Large intestine (tissue), 3 donors: Measurements from ENCODE around the gene PTPRD. TPM values are rescaled to one million over a fixed set of nuclear protein-coding genes. Genes with fewer than 3 reads are reported as not detected.

ENCODE experiments used
- DNase-seq, 2 donors: peaks; one replicate each; pipeline versions ENCODE4 v3.0.0 to v3.0.0-alpha.2; 2013
- H3K27ac ChIP-seq: one replicate; pipeline ENCODE4 v1.5.1; 2013; ENCODE audit warnings: low read length
- H3K27me3 ChIP-seq: 2 replicates; pipeline ENCODE4 v1.6.1; 2013; ENCODE audit warnings: low read length; ENCODE audit not compliant: control insufficient read depth, insufficient read depth
- H3K36me3 ChIP-seq: 2 replicates; pipeline ENCODE4 v1.6.1; 2013; ENCODE audit warnings: low read length; ENCODE audit not compliant: control insufficient read depth, insufficient read depth
- H3K4me1 ChIP-seq: one replicate; pipeline ENCODE4 v1.6.1; 2013; ENCODE audit warnings: low read length; ENCODE audit not compliant: control insufficient read depth, insufficient read depth
- H3K4me3 ChIP-seq: one replicate; pipeline ENCODE4 v1.5.1; 2013; ENCODE audit warnings: low read length
- H3K9me3 ChIP-seq: one replicate; pipeline ENCODE4 v1.6.1; 2013; ENCODE audit warnings: mild to moderate bottlenecking, low read depth, low read length, moderate library complexity; ENCODE audit not compliant: control insufficient read depth
- WGBS: methylation state at CpG from one replicate; pipeline ENCODE4 v1.1.5; 2013; ENCODE audit warnings: low lambda C conversion rate; ENCODE audit not compliant: insufficient coverage; 5-methylcytosine and 5-hydroxymethylcytosine counted together
- polyA plus RNA-seq: library from polyadenylated mRNA; unstranded; fragments of 120-200 nt; gene quantifications from one replicate; pipeline ENCODE4 v1.2.1, GENCODE V29; 2013

PTPRD gene
- polyA plus RNA-seq, 1 donor, result 12.0 TPM

- no peak overlapping the region for H3K4me3 ChIP-seq
- H3K27ac ChIP-seq, result no peak overlapping the region
- WGBS, result 100% methylated on average over 2 of the region's 10 CpGs
- no peak for DNase-seq
- H3K4me1 ChIP-seq, result no peaks in the 10 kb centered on the region
- H3K9me3 ChIP-seq, result no peaks in the 10 kb centered on the region
- H3K36me3 ChIP-seq, result no peaks in the 10 kb centered on the region
- H3K27me3 ChIP-seq, result no peaks in the 10 kb centered on the region
These were observed 1789.5 kb downstream of the PTPRD start for GRCh38 chr9:8823131-8823895.

- WGBS, result 40% methylated on average over 1 of the region's 5 CpGs
- H3K27ac ChIP-seq, result no peak overlapping the region
These were observed 1790.2 kb downstream of the PTPRD start for GRCh38 chr9:8822667-8823025.

GRCh38 chr9:8821910-8822666 is 1790.7 kb downstream of the PTPRD start:
- 67% methylated on average over 1 of the region's 4 CpGs for WGBS

More at GRCh38 chr9:8822667-8823025, 1790.2 kb downstream of the PTPRD start:
- Histone ChIP-seq H3K27me3 (no peaks in the 10 kb centered on the region), H3K4me3 (no peak overlapping the region), H3K36me3 (no peaks in the 10 kb centered on the region), H3K9me3 (no peaks in the 10 kb centered on the region), H3K4me1 (no peaks in the 10 kb centered on the region)
- DNase-seq, result no peak

GRCh38 chr9:8817335-8817734 is 1795.5 kb downstream of the PTPRD start:
- no peaks in the 10 kb centered on the region for H3K9me3 ChIP-seq
- no peaks in the 10 kb centered on the region for H3K4me1 ChIP-seq
- no peak overlapping the region for H3K4me3 ChIP-seq
- H3K27ac ChIP-seq, result no peak overlapping the region
- no peaks in the 10 kb centered on the region for H3K27me3 ChIP-seq
- H3K36me3 ChIP-seq, result no peaks in the 10 kb centered on the region
- no peak for DNase-seq

More at GRCh38 chr9:8821910-8822666, 1790.7 kb downstream of the PTPRD start:
- H3K27me3 ChIP-seq, result no peaks in the 10 kb centered on the region
- H3K4me1 ChIP-seq, result no peaks in the 10 kb centered on the region
- H3K27ac ChIP-seq, result no peak overlapping the region
- no peaks in the 10 kb centered on the region for H3K36me3 ChIP-seq
- DNase-seq, result no peak
- H3K9me3 ChIP-seq, result no peaks in the 10 kb centered on the region
- H3K4me3 ChIP-seq, result no peak overlapping the region

- Histone ChIP-seq H3K27ac (no peak overlapping the region), H3K36me3 (no peaks in the 10 kb centered on the region), H3K4me1 (no peaks in the 10 kb centered on the region), H3K9me3 (no peaks in the 10 kb centered on the region), H3K27me3 (no peaks in the 10 kb centered on the region), H3K4me3 (no peak overlapping the region)
- DNase-seq, result no peak
- WGBS, result no CpG with 5 or more reads among the region's 2 CpGs
These were observed 1796.4 kb downstream of the PTPRD start for GRCh38 chr9:8816361-8816760.

- no peak for DNase-seq
- no CpG with 5 or more reads among the region's 1 CpG for WGBS
- H3K36me3 ChIP-seq, result no peaks in the 10 kb centered on the region
- no peak overlapping the region for H3K27ac ChIP-seq
- H3K4me1 ChIP-seq, result no peaks in the 10 kb centered on the region
- no peaks in the 10 kb centered on the region for H3K9me3 ChIP-seq
- no peak overlapping the region for H3K4me3 ChIP-seq
- H3K27me3 ChIP-seq, result no peaks in the 10 kb centered on the region
These were observed 1796.9 kb downstream of the PTPRD start for GRCh38 chr9:8815931-8816330.

GRCh38 chr9:8815219-8815618 is 1797.6 kb downstream of the PTPRD start:
- Histone ChIP-seq H3K4me3 (no peak overlapping the region), H3K27ac (no peak overlapping the region), H3K36me3 (no peaks in the 10 kb centered on the region), H3K27me3 (no peaks in the 10 kb centered on the region), H3K9me3 (no peaks in the 10 kb centered on the region), H3K4me1 (no peaks in the 10 kb centered on the region)
- no peak for DNase-seq
- WGBS, result 80% methylated on average over 1 of the region's 1 CpG

- H3K4me3 ChIP-seq, result no peak overlapping the region
- WGBS, result no CpG with 5 or more reads among the region's 6 CpGs
- H3K4me1 ChIP-seq, result no peaks in the 10 kb centered on the region
- H3K27ac ChIP-seq, result no peak overlapping the region
- no peak for DNase-seq
- H3K36me3 ChIP-seq, result no peaks in the 10 kb centered on the region
- H3K27me3 ChIP-seq, result no peaks in the 10 kb centered on the region
- H3K9me3 ChIP-seq, result no peaks in the 10 kb centered on the region
These were observed 1799.9 kb downstream of the PTPRD start for GRCh38 chr9:8812888-8813287.

GRCh38 chr9:8809741-8810140 is 1803.1 kb downstream of the PTPRD start:
- H3K36me3 ChIP-seq, result no peaks in the 10 kb centered on the region
- H3K9me3 ChIP-seq, result no peaks in the 10 kb centered on the region
- no peak for DNase-seq
- no peak overlapping the region for H3K27ac ChIP-seq
- WGBS, result 83% methylated on average over 1 of the region's 3 CpGs
- no peak overlapping the region for H3K4me3 ChIP-seq
- peaks cover 5% of the 10 kb centered on the region for H3K4me1 ChIP-seq
- no peaks in the 10 kb centered on the region for H3K27me3 ChIP-seq

- no CpG with 5 or more reads among the region's 2 CpGs for WGBS
- DNase-seq, result no peak
- no peak overlapping the region for H3K4me3 ChIP-seq
These were observed 1806.7 kb downstream of the PTPRD start for GRCh38 chr9:8806150-8806549.

More at GRCh38 chr9:8806150-8806549, 1806.7 kb downstream of the PTPRD start:
- Histone ChIP-seq H3K27me3 (no peaks in the 10 kb centered on the region), H3K9me3 (no peaks in the 10 kb centered on the region), H3K27ac (no peak overlapping the region), H3K4me1 (peaks cover 9% of the 10 kb centered on the region), H3K36me3 (no peaks in the 10 kb centered on the region)
